ENCODE data around the gene LAMA3.

DNA sequence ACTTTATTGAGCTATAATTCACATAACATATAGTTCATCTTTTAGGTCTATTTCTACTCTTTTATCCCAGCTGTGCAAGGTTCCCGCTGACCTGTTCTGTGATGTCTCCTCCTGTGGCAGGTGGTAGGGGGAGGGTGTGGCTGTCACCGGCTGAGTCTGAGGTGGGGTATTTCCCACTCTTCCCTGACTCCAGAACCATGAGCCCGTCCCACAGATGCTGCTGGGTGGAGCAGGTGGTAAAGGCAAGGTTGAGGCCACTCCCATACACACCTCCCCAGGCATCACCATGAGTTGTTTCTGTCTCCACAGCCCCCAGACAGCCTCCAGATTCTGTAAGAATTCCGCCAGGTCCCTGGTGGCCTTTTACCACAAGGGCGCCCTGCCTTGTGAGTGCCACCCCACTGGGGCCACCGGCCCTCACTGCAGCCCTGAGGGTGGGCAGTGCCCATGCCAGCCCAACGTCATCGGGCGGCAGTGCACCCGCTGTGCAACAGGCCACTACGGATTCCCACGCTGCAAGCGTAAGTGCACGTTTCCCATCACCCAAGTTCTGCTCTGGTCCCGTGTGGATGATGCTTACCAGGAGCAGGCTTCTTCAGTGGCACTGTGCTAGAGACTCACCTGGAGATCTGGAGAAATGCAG, 156.9 kb downstream of the LAMA3 start:
- TF ChIP-seq, protein P1, sequence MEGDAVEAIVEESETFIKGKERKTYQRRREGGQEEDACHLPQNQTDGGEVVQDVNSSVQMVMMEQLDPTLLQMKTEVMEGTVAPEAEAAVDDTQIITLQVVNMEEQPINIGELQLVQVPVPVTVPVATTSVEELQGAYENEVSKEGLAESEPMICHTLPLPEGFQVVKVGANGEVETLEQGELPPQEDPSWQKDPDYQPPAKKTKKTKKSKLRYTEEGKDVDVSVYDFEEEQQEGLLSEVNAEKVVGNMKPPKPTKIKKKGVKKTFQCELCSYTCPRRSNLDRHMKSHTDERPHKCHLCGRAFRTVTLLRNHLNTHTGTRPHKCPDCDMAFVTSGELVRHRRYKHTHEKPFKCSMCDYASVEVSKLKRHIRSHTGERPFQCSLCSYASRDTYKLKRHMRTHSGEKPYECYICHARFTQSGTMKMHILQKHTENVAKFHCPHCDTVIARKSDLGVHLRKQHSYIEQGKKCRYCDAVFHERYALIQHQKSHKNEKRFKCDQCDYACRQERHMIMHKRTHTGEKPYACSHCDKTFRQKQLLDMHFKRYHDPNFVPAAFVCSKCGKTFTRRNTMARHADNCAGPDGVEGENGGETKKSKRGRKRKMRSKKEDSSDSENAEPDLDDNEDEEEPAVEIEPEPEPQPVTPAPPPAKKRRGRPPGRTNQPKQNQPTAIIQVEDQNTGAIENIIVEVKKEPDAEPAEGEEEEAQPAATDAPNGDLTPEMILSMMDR (conservative IDR thresholded peaks at IDR 0.05; ENCODE audit: low read length), result no peak
- TF ChIP-seq EZH2phosphoT487 (IDR thresholded peaks at IDR 0.05; ENCODE audit: borderline replicate concordance), result no peak

Data from Loucy (cell line).